ENCODE data around the gene PHACTR1.
"Not testable (repeated sequence)": the region's sequence is repeated elsewhere in the genome, so short reads cannot be mapped to it uniquely, and the experiment has no call there.

The PHACTR1 gene

DNA sequence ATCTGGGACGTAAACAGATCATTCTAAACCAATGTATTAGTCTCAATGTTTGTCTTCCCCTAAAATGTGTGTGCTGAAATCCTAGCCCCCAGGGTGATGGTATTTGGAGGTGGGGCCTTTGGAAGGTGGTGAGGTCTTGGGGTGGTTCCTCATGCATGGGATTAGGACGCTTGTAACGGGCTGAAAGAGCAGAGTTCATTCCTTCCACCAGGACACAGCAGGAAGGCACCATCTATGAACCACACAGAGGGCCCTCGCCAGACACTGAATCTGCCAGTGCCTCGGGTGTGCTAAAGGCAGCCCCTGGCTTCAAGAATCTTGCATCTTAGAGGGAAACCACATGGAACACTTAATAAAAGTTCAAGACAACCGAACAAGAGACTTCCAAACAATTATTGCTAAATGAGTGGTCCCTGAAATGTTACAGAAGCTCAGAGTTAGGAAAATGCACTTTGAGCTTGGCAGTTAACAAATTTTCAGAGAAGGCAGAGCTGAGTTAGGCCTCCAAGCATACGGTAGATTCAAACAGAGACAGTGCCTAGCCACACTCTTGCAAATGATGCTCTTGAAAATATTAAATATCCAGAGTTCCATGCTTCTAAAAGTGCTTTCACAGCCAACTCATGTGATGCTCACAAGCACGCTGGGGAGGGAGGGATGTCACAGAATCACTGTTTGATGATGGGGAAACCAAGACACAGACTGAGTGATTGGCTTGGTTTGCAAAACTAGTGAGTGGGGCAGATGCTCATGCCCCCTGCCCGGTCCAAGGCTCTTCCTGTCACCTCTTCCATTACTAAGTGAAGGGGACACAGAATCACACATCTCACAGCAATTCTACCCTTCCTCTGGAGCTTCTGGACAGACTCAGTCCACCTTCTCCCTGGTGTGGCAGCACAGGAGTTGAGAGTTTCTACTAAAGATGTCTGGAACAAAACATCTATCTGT lies 584.4 kb downstream of the PHACTR1 start:
- DNase-seq, result no peak

DNA sequence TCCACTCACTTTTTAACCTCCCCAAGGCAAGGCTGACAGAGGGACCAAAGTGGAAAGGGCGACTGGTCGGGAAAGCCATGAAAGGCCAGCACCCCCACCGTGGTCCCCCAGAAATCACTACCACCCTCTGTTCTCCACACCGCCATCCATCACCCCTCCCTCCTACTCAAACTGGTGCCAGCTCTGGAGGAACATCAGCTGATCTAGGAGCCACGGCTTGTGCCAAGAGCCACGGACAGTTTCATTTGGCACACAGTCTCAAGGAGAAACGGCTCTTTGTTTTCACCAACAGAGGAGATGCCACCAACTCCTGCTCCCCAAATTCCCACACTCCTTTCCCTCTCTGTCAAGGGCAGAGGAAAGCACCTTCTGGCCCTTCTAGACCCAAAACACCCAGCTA lies 585.7 kb downstream of the PHACTR1 start:
- DNase-seq, result no peak

DNA sequence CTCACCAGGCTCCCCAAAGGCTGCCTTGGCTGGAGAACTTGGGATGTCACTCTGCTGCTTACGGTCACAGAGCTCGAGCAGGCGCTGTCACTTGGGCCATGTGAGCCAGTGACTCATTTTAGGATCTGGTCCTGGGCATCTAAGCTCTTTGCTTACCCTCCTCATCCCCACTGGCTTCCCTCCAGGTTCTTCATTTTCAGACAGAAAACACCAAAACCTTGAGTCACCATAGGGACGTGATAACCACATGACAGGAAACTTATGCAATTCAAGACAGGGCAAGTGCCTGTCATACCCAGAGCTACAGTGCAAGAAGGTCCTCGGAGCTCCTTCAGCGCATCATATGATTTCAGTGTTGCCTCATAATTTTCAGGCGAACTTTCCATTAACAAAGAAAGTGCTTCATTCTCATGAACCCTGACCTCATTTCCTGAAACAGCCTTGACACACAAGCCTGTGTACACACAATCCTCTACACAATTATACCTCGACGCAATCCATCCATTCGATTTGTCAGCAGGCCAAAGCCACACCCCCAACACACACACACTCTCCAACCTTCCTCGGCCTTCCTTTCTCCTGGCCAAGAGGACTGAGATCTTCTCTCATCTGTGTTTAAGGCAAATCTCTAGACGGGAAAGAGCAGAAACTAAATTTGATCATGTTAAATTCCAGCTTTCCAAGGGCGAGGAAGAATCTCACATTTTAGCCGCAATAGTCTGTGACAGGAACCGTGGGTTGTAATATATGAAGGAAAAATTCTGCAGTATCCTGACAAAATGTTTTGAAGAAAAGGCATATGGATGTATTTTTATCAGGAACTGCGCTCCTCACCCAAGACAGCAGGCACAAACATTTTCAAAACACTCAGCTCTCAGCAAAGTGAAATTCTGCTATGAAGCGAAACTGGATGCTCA lies 586.4 kb downstream of the PHACTR1 start:
- DNase-seq, result peak; percentile 29

DNA sequence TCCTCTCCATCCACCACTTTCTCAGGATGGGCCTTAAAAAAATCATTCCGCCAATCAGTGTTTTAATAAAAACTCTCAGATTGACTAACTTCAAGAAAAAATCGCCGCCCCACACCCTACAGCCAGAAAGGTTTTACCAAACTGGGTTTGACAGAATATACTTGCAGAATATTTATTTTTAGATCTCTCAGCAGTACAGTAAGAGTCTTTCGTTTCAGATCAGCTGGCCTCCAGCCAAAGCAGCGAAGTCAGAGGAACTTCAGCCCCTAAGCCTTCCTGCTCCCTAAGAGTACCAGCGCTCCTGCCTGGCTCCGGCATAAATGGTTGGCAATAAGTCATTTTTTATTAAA lies 587.1 kb downstream of the PHACTR1 start:
- no peak for DNase-seq

DNA sequence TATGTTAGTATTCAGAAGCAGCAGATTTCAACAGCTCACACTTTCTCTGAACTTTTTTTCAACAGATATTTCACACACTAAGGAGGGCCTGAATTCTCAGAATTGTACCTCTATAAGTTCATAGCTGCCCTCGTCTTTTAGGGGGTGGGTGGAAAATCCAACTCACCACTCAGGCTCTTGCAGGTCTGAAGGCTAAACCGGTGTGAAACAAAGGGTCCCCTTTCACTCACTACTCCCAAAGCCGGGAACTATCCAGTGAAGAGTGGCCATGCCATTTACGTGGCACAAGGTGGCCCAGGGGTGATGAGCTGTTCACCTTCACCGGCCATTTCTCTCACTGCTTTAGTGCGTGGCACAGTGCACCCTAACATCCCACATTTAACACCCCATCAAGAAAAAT lies 587.5 kb downstream of the PHACTR1 start:
- no peak for DNase-seq

DNA sequence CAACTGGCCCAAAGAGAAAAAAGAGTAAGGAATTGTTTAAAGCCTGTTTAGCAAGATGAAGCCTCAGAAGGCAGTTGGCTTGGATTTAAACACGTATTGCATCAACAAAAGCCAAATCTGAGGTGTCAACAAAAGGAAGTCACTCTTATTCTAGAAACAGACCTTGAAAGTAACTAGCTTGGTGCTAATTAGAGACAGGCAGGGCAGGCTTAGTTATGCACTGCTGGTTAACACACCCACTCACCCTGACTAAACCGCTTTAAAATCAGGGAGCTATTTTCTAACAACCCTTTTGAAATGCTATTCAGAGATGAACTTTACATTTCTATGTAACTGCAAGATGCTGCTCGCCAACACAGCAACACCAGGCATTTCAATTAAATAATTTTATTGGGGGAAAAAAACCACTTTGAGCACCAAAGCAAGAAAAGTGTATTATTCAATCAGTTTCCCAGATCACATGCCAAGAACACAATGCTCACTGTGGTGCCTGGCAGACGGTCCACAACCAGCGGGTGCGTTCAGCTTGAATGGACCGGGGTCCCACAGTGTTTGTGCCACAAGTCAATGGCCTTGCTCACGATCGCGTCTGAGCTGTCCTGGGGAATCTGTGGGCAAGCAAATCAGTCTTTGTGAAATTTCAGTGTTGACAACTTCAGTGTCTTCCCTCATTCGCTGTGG lies 588.2 kb downstream of the PHACTR1 start:
- DNase-seq, result no peak

DNA sequence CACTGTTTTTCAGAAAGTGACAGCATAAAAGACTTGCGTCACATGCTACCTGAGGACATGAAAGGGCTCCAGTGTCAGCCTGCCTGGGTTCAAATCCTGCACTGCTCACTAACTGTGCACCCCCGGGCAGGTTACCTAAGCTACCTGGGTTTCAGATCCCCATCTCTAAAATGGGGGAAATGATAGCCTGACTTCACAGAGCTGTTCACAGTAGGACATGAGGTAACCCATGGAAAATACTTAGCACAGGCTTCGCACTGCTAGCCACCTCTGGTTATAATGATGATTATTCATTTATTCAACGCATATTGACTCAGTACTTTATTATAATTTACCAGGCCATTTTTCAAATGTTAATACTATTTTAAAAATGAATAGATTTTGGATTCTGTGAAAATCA lies 588.7 kb downstream of the PHACTR1 start:
- no peak for DNase-seq

DNA sequence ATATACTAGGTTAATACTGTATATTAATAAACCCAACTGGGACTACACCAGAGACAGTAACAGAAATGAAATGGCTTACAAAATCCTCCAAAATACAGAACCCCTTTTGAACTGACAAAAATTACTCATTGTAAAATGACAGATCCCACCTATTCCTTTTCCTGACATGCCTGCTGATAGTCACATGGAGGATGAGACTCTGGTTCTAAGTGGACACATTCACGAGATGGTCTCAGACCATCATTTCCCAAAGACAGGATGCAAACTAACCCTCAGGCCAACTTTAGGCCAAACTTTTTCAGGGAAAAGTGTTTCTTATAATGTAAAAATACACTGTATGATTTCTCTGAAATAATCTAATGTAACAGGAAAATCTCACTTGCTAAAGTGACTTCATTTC lies 589.2 kb downstream of the PHACTR1 start:
- no peak for DNase-seq

DNA sequence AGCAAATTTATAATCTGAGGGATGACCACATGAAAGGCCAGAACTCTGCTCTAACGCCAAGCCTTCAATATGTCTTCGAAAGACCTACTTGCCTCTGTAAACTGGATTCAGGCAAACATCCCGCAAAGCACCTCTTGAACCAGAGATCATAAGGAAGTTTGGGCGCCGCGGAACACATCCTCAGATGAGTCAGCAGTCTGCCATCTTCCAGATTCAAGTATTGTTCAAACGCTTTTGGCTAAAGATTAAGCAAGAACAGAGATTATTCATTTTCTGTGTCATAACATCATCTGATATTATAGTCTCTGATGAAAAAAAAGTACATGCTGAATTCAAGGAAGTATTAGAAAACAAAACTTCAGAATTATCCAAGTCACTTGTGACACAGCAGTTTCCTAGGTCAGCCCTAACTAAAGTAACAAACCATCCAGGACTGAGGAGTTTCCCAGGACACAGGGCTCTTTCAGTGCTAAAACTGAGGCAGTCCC lies 591.0 kb downstream of the PHACTR1 start:
- DNase-seq, result no peak

DNA sequence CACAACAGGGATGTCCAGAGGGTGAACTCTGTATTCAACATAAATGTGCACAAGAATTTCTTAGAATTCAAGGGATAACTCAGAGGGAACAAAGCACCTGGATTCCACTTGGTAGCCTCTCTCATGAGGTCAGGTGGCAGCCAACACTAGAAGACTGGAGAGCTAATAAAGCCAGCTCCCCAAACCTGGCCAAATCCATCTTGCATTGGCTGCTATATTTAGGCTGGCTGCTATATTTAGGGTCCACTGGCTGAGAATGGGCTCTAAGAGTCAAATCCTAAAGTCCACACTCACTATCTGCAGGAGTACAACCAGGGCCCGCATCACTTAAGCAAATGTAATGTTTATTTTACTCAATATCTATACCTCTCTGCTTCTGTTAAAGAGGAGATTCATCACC lies 591.8 kb downstream of the PHACTR1 start:
- DNase-seq, result no peak

DNA sequence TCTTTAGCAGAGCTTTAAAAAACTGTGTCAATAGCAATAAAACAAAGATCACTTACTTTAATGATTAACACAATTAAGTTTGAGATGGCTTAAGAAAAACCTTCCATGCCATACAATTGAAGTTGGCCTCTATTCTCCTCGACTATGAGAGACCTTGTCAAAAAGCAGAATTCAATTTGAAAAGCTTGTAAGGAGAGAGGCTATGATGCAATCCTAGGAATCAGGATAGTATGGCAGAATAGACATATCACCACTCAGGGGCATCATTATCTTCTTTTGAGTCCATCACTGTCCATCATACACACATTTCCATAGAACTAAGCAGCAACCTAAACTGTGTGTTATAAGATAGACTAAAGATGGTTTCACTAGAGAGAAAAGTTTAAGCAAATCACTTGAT lies 594.6 kb downstream of the PHACTR1 start:
- no peak for DNase-seq

DNA sequence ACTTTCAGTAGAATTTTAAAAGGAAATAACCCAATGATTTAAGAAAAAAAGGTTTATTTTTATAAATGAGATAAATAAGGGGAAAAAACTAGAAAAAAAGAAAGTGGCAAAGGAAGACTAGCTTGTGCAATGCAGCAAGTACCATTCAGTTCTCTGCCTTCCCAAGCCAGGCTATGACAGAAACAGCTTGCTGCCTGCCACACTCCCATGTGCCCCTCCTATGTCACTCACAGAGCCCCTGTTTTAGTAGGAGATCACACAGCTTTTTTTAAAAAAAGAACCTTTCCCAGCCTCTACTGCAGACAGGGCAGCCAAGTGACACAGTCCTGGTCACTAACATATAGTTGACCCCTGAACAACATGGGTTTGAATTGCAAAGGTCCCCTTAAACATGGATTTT lies 598.2 kb downstream of the PHACTR1 start:
- no peak for DNase-seq

DNA sequence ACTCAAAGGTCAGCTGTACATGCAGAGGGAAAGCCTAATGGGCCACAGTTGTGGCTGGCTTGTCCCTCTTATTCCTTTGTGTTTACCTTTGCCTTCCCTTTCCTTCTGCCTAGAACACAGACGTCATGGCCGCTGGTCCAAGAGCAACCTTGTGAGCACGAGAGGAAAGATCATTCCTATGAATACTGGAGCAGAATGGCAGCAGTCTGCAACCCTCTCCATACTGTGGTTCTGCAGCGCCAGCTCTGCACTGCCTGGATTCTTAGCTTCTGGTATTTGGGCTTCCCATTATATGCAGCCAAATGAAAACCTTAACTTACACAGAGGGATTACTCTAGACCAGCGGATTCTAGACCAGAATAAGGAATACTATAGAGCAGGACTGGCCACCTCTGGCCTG lies 599.3 kb downstream of the PHACTR1 start:
- no peak for DNase-seq

DNA sequence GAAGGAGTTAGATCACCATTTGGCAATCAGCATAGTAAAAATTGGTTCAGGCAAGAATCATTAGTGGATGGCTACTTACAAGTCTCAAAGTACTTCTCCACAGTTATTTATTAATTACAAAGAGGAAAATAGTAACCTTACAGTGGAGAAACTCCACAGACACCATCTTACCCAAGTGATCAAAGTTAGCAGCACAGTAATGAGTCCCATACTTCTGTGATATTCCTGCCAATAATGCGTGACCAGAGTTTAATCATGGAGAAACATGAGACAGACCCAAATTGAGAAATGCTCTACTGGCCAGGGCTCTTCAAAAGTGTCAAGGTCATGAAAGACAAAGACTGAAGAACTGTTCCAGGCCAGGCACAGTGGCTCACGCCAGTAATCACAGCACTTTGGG lies 602.3 kb downstream of the PHACTR1 start:
- no peak for DNase-seq

DNA sequence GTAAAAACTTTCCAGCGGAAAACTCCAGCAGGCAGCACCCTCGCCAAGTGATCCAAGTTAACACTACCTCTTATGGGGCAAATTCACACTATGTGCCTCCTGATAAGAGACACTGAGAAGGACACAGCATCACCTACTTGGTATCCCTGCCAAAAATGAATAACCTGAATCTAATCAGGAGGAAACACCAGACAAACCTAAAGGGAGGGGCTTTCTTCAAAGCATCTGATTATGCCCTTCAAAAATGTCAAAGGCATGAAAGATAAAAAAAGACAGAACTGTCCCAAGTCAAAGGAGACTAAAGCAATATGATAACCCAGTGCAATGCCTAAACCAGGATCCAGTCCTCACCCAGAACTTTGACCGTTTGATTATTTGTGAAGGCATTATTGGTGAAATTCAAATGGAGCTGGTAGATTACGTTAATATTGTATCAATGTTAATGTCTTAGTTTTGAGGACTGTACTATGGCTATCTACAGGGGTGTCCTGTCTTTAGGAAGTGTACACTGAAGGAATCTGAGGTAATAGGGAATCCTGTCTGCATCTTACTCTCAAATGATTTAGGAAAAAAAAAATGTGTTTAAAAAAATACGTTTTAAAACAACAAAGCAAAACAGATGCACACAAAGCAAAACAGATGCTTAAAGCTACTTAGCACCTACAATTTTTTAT lies 603.5 kb downstream of the PHACTR1 start:
- DNase-seq, result no peak

DNA sequence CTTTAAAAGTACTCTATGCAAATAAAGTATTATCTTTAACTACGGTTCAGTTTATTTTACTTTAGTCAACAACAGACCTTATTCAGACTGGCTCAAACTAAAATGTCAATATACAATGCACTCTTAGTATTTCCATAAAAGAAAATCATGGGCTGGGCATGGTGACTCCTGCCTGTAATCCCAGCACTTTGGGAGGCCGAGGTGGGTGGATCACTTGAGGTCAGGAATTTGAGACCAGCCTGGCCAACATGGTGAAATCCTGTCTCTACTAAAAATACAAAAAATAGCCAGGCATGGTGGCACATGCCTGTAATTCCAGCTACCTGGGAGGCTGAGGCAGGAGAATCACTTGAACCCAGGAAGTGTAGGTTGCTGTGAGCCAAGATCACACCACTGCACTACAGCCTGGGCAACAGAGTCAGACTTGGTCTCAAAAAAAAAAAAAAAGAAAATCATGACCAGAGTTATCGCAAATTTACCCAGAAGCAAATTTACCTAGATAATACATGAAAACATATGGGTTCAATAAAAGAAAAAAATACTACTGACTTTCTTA lies 609.5 kb downstream of the PHACTR1 start:
- DNase-seq, result not testable (repeated sequence)

DNA sequence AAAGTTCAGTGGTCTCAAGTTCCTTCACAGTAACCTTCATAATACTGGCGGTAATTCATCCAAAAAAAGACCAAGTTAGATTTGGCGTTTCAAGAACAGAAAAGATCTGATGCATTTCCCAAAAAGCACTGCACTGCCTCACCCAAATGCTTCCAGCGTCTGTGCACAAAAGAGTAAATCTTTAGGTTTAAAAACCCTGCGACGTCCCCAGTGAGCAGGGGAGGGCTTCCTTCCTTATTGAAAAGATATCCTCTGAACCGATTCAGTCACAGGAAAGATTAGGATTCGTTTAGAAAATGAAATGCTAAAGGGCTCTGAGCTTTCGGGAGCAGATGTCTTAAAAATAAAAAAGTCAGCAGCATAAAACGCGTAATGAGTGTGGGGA lies 611.1 kb downstream of the PHACTR1 start:
- no peak for DNase-seq

DNA sequence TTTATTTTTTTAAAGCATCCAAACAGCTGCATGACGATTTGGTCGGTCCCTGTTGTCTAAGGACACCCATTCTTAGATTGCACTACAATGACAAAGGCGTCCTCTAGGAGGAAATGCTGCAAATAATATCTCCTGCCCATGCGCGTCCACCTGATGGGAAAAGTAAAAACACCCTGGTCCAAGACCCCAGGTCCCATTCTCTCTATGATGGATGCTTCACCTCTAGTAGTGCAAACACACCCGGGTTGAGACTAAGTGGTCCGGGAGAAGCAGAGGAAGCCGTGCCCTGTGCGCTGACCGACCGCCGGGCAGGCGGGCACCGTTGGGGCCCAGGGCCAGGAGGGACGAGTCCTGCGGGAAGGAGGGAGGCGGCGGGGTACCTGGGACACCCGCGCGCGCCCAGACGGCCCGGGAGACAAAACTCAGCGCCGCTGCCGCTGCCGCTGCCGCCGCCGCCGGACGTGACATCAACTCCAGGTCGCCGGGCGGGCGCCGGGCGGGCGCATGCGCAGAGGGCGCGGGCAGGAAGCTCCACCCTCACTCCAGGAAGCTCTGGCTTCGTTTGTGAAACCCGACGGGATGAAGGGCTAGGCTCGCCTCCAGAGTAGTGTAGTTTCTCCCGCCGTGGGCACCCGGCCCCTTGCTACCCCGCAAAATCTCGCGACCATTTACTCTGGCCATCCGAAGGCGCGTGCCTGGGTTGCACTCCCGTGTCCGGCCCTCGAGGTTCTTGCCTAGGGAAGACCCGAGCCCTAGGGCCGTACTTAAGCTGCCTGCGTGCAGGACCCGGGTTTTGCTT lies 611.7 kb downstream of the PHACTR1 start, which contains the start of gene TBC1D7:
TSS of gene TBC1D7 (minus strand) at position 462 of the 799 bp plus-strand sequence. CDS start 1,639 bp downstream, outside the sequence.
- peak; percentile 76 for DNase-seq

DNA sequence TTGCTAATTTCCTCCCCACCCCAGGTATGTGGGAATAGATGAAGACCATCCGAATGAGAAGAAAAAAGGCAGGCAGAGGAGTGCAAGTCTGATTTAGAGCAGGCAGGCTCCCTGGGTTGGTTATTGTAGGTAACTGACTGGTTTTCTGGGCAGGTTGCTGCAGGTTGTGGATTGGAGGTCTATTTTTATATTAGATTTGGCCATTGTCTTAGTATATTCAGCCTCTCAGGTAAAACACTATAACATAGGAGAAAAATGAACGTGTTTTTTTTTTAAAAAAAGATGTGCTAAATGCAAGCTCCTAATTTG lies 612.3 kb downstream of the PHACTR1 start:
- no peak for DNase-seq

DNA sequence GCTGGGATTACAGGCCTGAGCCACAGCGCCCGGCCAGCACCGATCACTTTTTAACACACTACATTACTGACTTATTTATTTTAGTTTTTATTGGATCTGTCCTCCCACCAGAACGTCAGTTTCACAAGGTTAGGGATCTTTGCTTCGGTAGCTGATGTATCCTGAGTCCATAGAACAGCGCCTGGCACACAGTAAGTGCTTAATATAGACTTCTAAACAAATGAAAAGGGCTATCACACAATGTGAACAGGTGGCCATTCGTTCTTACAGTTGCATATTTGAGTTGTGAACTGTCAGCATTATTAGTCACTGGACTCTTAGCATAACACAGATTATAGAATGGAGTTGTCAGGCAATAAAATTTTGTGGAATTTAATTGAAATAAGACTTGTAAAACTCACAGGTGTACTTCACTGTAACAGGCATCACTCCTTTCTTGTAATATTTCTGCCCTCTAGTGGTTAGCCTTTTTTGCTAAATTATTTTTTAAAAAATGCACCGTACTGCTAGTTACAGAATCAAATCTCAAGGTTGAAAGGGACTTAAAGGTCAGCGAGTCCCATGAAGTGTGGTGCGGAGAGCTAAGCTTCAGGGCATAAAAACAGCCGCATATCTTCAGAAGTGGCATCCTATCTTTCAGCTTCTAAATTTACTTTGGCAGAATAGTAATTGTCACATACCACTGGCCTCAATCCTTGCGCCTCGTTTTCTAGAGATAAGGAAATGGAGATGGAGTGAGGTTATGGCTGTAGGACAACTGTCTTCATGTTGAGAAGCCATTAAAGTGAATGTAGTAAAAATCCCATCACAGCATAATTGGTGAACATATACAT lies 615.2 kb downstream of the PHACTR1 start:
- no peak for DNase-seq

DNA sequence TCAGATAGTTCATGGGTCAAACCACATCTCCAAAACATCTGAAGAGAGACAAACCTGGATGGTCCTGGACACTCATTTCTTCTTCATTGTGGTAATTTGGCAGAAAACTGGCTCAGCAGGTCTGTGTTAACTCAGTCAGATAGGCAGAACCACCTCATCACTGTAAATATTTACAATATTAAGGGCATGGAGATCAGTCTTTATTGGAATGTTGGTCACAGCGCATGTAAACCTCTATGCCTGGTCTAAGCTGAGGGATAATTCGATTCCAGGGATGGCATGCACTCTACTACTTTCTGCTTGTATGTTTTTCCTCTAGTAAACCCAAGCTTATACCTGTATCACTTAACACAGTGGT lies 615.8 kb downstream of the PHACTR1 start:
- DNase-seq, result no peak

Data from GOT3 (cell line).